ENCODE results near the gene STRBP. TPM values are rescaled to one million over a fixed set of nuclear protein-coding genes. Genes with fewer than 3 reads are reported as not detected.

STRBP gene
- total RNA-seq, 1 donor from 2014 or later, result 99.4 TPM

DNA sequence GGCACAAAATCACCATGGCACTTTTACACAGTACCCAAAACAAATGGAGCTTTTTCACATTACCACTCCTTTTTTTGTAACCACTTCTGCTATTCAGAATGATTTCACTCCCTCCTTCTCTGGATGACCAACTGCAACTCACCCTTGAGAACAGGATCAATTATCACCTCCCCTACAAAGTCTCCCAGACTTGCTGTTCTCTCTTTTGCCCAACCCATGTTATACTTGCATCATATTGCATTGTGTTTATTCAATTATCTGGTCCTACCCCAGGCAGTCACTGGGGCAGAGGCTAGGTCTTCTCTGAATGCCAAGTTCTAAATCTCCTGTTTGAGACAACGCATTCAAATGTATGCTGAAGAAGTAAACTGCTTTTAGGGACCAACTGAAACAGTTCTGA lies 139.0 kb downstream of the STRBP start:
- TF ChIP-seq EZH2phosphoT487 (IDR thresholded peaks at IDR 0.05) (no peak), EZH2 (IDR thresholded peaks at IDR 0.05) (no peak)
- TF ChIP-seq, protein P1, sequence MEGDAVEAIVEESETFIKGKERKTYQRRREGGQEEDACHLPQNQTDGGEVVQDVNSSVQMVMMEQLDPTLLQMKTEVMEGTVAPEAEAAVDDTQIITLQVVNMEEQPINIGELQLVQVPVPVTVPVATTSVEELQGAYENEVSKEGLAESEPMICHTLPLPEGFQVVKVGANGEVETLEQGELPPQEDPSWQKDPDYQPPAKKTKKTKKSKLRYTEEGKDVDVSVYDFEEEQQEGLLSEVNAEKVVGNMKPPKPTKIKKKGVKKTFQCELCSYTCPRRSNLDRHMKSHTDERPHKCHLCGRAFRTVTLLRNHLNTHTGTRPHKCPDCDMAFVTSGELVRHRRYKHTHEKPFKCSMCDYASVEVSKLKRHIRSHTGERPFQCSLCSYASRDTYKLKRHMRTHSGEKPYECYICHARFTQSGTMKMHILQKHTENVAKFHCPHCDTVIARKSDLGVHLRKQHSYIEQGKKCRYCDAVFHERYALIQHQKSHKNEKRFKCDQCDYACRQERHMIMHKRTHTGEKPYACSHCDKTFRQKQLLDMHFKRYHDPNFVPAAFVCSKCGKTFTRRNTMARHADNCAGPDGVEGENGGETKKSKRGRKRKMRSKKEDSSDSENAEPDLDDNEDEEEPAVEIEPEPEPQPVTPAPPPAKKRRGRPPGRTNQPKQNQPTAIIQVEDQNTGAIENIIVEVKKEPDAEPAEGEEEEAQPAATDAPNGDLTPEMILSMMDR (IDR thresholded peaks at IDR 0.05), result no peak
- Histone ChIP-seq H3K79me2 (ENCODE audit: low read depth) (no peaks in the 10 kb centered on the region), H3K4me3 (no peak overlapping the region), H3K36me3 (peaks cover 9% of the 10 kb centered on the region), H2AFZ (replicated peaks) (no peak overlapping the region), H3K27me3 (no peaks in the 10 kb centered on the region), H3F3A (ENCODE audit: low read depth) (no peaks in the 10 kb centered on the region), H3K4me1 (peaks cover 9% of the 10 kb centered on the region), H3K9me3 (ENCODE audit: low read depth) (no peaks in the 10 kb centered on the region), H4K20me1 (ENCODE audit: low read depth) (no peaks in the 10 kb centered on the region), H3K9ac (no peak overlapping the region), H3K27ac (no peak overlapping the region), H3K4me2 (no peak overlapping the region)
- Mint-ChIP-seq H3K27ac (no peak overlapping the region), H3K27me3 (ENCODE audit: insufficient read depth, low read depth) (no peaks in the 10 kb centered on the region), H3K36me3 (peaks cover 8% of the 10 kb centered on the region), H3K4me1 (no peaks in the 10 kb centered on the region), H3K9me3 (no peaks in the 10 kb centered on the region), H3K4me3 (no peak overlapping the region)
- DNase-seq (ENCODE audit: low spot score), result no peak

DNA sequence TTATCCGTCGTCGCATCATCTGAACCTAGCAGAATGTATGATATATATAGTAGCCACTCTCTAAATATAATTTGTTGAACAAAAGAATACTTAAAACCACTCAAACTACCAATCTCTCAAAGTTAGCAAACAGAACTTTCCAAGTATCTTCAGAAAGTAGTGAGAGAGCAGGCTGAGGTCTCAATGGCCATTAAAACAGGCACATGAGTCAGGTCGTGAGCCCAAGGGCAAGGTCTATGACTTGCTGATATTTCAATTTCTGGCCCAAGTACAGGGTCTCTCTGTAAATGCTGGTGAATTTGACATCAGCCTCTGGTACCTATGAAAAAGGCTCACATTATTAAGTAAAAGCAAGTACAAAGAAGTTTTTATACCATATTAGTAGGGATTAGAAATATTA lies 139.8 kb downstream of the STRBP start:
- Mint-ChIP-seq H3K4me1 (no peaks in the 10 kb centered on the region), H3K27ac (no peak overlapping the region), H3K27me3 (ENCODE audit: insufficient read depth, low read depth) (no peaks in the 10 kb centered on the region), H3K4me3 (no peak overlapping the region), H3K9me3 (no peaks in the 10 kb centered on the region), H3K36me3 (peaks cover 6% of the 10 kb centered on the region)
- H3K4me3 ChIP-seq, result no peak overlapping the region
- TF ChIP-seq EZH2 (IDR thresholded peaks at IDR 0.05), result no peak
- TF ChIP-seq, protein P1 (IDR thresholded peaks at IDR 0.05), result no peak
- no peak for TF ChIP-seq EZH2phosphoT487 (IDR thresholded peaks at IDR 0.05)
- no peaks in the 10 kb centered on the region for H3K79me2 ChIP-seq (ENCODE audit: low read depth)
- peaks cover 9% of the 10 kb centered on the region for H3K36me3 ChIP-seq
- no peak overlapping the region for H3K4me2 ChIP-seq
- no peaks in the 10 kb centered on the region for H4K20me1 ChIP-seq (ENCODE audit: low read depth)
- no peaks in the 10 kb centered on the region for H3K27me3 ChIP-seq
- no peak for DNase-seq (ENCODE audit: low spot score)
- H3K4me1 ChIP-seq, result peaks cover 9% of the 10 kb centered on the region
- no peaks in the 10 kb centered on the region for H3F3A ChIP-seq (ENCODE audit: low read depth)
- H2AFZ ChIP-seq (replicated peaks), result no peak overlapping the region
- no peaks in the 10 kb centered on the region for H3K9me3 ChIP-seq (ENCODE audit: low read depth)
- no peak overlapping the region for H3K9ac ChIP-seq
- no peak overlapping the region for H3K27ac ChIP-seq

DNA sequence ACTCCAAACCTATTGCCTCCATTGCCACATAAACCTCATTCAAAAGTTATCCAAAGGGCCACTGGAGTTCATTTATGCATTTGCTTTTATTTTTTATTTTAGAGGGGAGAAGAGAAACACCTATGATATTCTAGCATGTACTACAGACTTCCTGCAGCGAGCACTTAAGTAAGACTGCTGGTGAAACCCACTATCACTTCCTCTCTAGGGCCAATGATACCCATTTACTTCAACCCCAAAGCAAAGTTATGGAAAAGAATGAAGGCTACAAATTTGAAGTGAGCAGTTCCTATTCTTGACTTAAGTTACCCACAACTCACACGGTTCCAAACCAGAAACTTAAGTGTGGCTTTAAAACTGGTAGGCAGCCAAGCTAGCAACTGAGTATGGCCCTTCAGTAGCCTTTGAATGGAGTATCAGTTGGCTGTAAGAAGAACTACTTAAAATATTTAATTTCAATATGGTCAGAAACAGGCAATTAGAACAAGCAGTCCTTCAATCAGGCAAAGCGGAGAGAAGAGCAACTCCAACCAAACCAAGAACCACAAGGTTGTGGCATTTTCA lies 140.8 kb downstream of the STRBP start:
- no peaks in the 10 kb centered on the region for H3K9me3 ChIP-seq (ENCODE audit: low read depth)

More for the DNA sequence above, 140.8 kb downstream of the STRBP start:
- H2AFZ ChIP-seq (replicated peaks), result no peak overlapping the region
- no peak overlapping the region for H3K9ac ChIP-seq
- H3K36me3 ChIP-seq, result peaks cover 9% of the 10 kb centered on the region
- no peak for DNase-seq (ENCODE audit: low spot score)
- no peaks in the 10 kb centered on the region for H3K79me2 ChIP-seq (ENCODE audit: low read depth)
- no peaks in the 10 kb centered on the region for H3K27me3 ChIP-seq
- H4K20me1 ChIP-seq (ENCODE audit: low read depth), result no peaks in the 10 kb centered on the region
- peaks cover 3% of the 10 kb centered on the region for H3K27me3 Mint-ChIP-seq (ENCODE audit: insufficient read depth, low read depth)
- peaks cover 6% of the 10 kb centered on the region for H3K36me3 Mint-ChIP-seq
- no peaks in the 10 kb centered on the region for H3K4me1 Mint-ChIP-seq
- H3K4me2 ChIP-seq, result no peak overlapping the region
- H3K27ac Mint-ChIP-seq, result no peak overlapping the region
- H3K27ac ChIP-seq, result no peak overlapping the region
- H3F3A ChIP-seq (ENCODE audit: low read depth), result no peaks in the 10 kb centered on the region
- H3K4me1 ChIP-seq, result peaks cover 13% of the 10 kb centered on the region
- H3K4me3 Mint-ChIP-seq, result no peak overlapping the region
- no peaks in the 10 kb centered on the region for H3K9me3 Mint-ChIP-seq
- H3K4me3 ChIP-seq, result no peak overlapping the region
- no peak for TF ChIP-seq EZH2phosphoT487 (IDR thresholded peaks at IDR 0.05)
- TF ChIP-seq, protein P1 (IDR thresholded peaks at IDR 0.05), result no peak
- no peak for TF ChIP-seq EZH2 (IDR thresholded peaks at IDR 0.05)
